GM21528 (cell line): ENCODE data around the gene EPHA8.

Experiments used
- ATAC-seq: cut with Tn5 transposase; IDR thresholded peaks from one replicate; pipeline ENCODE4 v1.9.1; 2021; ENCODE audit warnings: mild to moderate bottlenecking, moderate library complexity; ENCODE audit not compliant: unreplicated experiment, low FRiP score

Gene EPHA8

GRCh38 chr1:22562584-22563583, at the start of gene EPHA8:
EPHA8 (plus strand) TSS chr1:22563489; CDS start chr1:22563636, 147 bp downstream.
- ATAC-seq, result no peak

- ATAC-seq, result no peak
Observed at GRCh38 chr1:22516906-22517571, 46.2 kb upstream of the EPHA8 start.

GRCh38 chr1:22517956-22518355, 45.3 kb upstream of the EPHA8 start:
- ATAC-seq, result no peak

GRCh38 chr1:22518379-22518778, 44.9 kb upstream of the EPHA8 start:
- no peak for ATAC-seq

GRCh38 chr1:22520871-22521270, 42.4 kb upstream of the EPHA8 start:
- ATAC-seq, result no peak

- ATAC-seq, result no peak
Observed at GRCh38 chr1:22521692-22522091, 41.6 kb upstream of the EPHA8 start.

- ATAC-seq, result no peak
Observed at GRCh38 chr1:22522221-22522743, 41.0 kb upstream of the EPHA8 start.

- ATAC-seq, result no peak
Observed at GRCh38 chr1:22524481-22524880, 38.8 kb upstream of the EPHA8 start.

GRCh38 chr1:22525211-22525610, 38.1 kb upstream of the EPHA8 start:
- no peak for ATAC-seq

GRCh38 chr1:22525646-22526045, 37.6 kb upstream of the EPHA8 start:
- ATAC-seq, result no peak

GRCh38 chr1:22526098-22526497, 37.2 kb upstream of the EPHA8 start:
- no peak for ATAC-seq

- no peak for ATAC-seq
Observed at GRCh38 chr1:22526677-22527076, 36.6 kb upstream of the EPHA8 start.

GRCh38 chr1:22527122-22527521, 36.2 kb upstream of the EPHA8 start:
- no peak for ATAC-seq

- ATAC-seq, result no peak
Observed at GRCh38 chr1:22527555-22528296, 35.6 kb upstream of the EPHA8 start.

- ATAC-seq, result no peak
Observed at GRCh38 chr1:22528451-22528850, 34.8 kb upstream of the EPHA8 start.

- ATAC-seq, result no peak
Observed at GRCh38 chr1:22529901-22530621, 33.2 kb upstream of the EPHA8 start.

- ATAC-seq, result no peak
Observed at GRCh38 chr1:22530715-22531114, 32.6 kb upstream of the EPHA8 start.

GRCh38 chr1:22531251-22531650, 32.0 kb upstream of the EPHA8 start:
- ATAC-seq, result no peak

- ATAC-seq, result no peak
Observed at GRCh38 chr1:22533244-22533895, 29.9 kb upstream of the EPHA8 start.

GRCh38 chr1:22534951-22535350, 28.3 kb upstream of the EPHA8 start:
- ATAC-seq, result no peak
